HUES48 (cell line): ENCODE measurements around the gene LOXL1.

Experiments
- H3K27ac ChIP-seq: one replicate; pipeline ENCODE4 v1.7.0; 2013; ENCODE audit warnings: low read depth, low read length, inconsistent platforms
- H3K27me3 ChIP-seq: 2 replicates; pipeline ENCODE4 v1.6.1; 2013; ENCODE audit warnings: mild to moderate bottlenecking, low read length; ENCODE audit not compliant: control insufficient read depth, insufficient read depth
- H3K36me3 ChIP-seq: 2 replicates; pipeline ENCODE4 v1.6.1; 2013; ENCODE audit warnings: low read length; ENCODE audit not compliant: control insufficient read depth, insufficient read depth
- H3K4me1 ChIP-seq: 2 replicates; pipeline ENCODE4 v1.6.1; 2013; ENCODE audit warnings: mild to moderate bottlenecking, low read length; ENCODE audit not compliant: control insufficient read depth, insufficient read depth
- H3K4me3 ChIP-seq: 2 replicates; pipeline ENCODE4 v1.5.1; 2013; ENCODE audit warnings: mild to moderate bottlenecking, low read depth, low read length
- H3K9ac ChIP-seq: 2 replicates; pipeline ENCODE4 v1.6.1; 2013; ENCODE audit warnings: mild to moderate bottlenecking, low read depth, low read length, moderate library complexity
- H3K9me3 ChIP-seq: 2 replicates; pipeline ENCODE4 v1.6.1; 2013; ENCODE audit warnings: low read length; ENCODE audit not compliant: control insufficient read depth, insufficient read depth

LOXL1 gene

DNA sequence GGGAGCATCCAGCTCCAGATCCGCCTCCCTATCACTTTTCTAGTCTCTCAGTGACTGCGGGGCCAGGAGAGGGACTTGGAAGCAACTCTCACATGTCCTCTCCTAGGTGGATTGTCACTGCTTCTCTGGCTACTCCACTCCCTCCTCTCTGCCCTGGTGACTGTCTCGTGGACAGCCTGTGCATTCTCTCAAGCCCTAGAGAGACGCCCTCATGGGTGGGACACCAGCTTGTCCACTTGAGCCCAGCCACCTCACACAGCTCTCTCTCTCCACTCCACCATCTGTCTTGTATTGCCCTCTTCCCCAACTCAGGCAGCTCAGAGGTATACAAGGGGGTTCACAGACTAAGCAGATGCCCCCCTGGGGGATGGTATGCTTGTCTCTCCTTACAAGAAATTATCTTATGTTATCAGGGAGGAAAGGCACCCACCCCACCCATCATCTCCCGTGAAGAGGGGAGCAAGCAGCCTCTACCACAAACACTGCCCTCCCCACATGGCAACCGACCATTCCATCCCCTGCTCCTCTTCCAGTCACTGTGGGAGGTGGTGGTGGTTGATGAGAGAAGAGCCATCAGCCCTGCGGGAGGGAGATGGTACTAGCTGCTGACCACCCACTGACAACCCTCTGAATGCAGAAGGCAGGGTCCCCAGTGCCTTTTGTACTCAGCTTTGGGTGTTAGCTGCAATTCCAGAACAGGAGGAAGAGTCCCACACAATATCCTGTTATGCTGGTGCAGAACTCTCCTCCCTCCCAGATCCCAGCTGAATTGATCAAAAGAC lies 15.5 kb upstream of the LOXL1 start:
- H3K9me3 ChIP-seq = no peaks in the 10 kb centered on the region
- H3K27me3 ChIP-seq = no peaks in the 10 kb centered on the region
- H3K36me3 ChIP-seq = no peaks in the 10 kb centered on the region
- H3K9ac ChIP-seq = no peak overlapping the region
- H3K27ac ChIP-seq = no peak overlapping the region
- peaks cover 6% of the 10 kb centered on the region; the same call in 1 of the 2 replicates for H3K4me1 ChIP-seq
- H3K4me3 ChIP-seq = no peak overlapping the region

DNA sequence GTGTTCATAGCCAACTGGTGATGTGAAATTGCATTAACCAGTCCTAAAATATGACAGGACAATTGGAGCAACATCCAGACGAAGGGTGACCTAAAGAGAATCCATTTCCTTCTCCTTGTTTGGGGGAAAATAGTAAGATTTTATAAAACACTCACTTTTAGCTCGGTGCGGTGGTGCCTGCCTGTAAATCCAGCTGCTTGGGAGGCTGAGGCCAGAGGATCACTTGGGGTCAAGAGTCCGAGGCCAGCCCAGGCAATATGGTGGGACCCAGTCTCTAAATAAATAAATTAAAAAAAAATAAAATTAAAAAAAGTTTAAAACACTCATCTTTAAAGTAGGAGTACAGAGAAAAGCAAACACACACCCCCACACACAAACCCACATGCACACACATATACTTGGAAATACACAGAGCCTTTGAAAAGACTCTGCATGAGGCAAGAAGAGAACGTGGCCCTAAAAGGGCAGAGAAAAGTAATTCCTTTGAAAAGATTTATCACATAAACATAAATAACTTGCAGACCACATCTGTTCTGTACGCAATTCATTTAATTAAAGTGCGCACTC lies 14.1 kb upstream of the LOXL1 start:
- no peak overlapping the region for H3K9ac ChIP-seq
- H3K4me1 ChIP-seq = peaks cover 6% of the 10 kb centered on the region; the same call in 1 of the 2 replicates
- no peak overlapping the region for H3K27ac ChIP-seq
- no peak overlapping the region for H3K4me3 ChIP-seq
- no peaks in the 10 kb centered on the region for H3K9me3 ChIP-seq
- H3K27me3 ChIP-seq = no peaks in the 10 kb centered on the region
- no peaks in the 10 kb centered on the region for H3K36me3 ChIP-seq

DNA sequence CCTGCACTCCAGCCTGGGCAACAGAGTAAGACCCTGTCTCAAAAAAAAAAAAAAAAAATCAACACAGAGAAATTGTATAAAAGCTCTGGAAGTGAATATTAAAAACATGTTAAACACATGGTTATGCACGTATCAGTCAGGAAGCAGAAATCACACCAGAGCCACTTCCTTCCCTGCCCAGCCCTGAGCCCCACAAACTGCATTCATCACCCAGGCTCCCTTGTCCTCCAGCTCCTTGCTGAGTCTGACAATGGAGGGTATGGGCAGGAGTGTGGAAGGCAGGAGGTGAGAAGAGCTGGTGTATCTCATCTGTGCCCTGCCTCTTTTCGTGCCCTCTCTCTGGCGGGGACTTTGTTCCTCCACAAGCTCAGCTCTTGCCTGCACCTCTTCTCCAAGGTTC lies 12.1 kb upstream of the LOXL1 start:
- Histone ChIP-seq H3K9ac (no peak overlapping the region), H3K36me3 (no peaks in the 10 kb centered on the region; the same call in none of the 2 replicates), H3K27ac (no peak overlapping the region), H3K4me1 (peaks cover 6% of the 10 kb centered on the region; the same call in 1 of the 2 replicates), H3K4me3 (no peak overlapping the region), H3K9me3 (no peaks in the 10 kb centered on the region), H3K27me3 (no peaks in the 10 kb centered on the region)

DNA sequence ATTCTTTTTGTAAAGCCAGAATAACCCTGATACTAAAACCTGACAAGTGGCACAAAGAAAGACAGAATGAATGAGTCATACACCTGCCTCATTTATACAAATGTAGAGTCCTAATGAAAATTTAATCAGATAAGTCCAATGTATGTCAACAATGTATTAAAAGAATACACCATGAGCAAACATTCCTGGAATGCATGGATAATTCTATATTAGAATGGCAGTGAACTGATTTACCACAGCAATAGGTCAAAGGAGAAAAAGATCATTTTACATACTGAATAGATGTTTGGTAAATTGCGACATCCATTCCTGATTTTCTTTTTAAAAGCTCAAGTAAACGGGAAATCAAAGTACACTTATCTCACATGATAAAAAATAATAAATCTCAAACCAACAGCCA lies 11.2 kb upstream of the LOXL1 start:
- no peaks in the 10 kb centered on the region for H3K9me3 ChIP-seq
- no peak overlapping the region for H3K9ac ChIP-seq
- no peaks in the 10 kb centered on the region for H3K27me3 ChIP-seq
- H3K36me3 ChIP-seq = no peaks in the 10 kb centered on the region; the same call in none of the 2 replicates
- H3K4me3 ChIP-seq = no peak overlapping the region
- H3K27ac ChIP-seq = no peak overlapping the region
- H3K4me1 ChIP-seq = peaks cover 6% of the 10 kb centered on the region; the same call in 1 of the 2 replicates

DNA sequence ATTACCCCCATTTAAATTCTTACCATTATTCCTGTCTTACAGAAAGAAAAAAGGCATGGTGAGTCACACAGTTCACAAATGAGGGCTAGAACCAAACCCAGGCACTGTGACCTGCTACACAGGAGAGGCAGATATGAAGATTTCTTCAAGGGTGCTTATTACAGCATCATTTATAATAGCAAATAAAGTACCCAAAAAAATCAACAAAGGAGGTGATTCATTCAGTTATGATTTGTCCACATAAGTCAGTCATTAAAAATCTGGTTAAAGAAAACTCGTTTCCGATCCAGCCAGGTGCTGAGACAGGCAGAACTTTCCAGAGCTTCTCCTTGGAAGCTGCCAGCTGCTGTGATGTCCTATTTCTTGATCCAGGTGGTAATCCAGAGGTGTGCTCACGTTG lies 7.5 kb upstream of the LOXL1 start:
- H3K27ac ChIP-seq = no peak overlapping the region
- H3K9me3 ChIP-seq = no peaks in the 10 kb centered on the region
- 0 out of 2 replicates have a peak, but pooled peaks cover 6% of the 10 kb centered on the region for H3K27me3 ChIP-seq
- H3K4me1 ChIP-seq = peaks cover 24% of the 10 kb centered on the region
- H3K4me3 ChIP-seq = no peak overlapping the region
- no peak overlapping the region for H3K9ac ChIP-seq
- H3K36me3 ChIP-seq = no peaks in the 10 kb centered on the region; the same call in none of the 2 replicates

DNA sequence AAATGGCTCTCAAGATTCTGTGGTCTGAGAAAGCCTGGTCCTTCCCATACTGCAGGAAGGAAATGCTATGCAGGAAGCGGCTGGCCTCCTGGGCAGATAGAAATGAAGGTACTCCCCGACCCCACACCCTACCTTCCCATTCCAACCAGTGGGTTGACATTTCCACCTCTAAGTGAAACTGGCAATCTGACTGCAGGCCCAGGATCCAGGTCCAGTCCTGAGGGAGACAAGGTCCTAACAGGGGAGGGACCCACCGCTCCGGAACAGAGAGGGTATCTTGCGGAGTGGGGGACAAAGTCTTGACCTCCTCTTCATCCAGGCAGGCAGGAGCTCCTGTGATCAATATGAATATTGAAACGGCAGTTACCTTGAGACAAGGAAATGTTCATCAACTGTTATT lies 6.6 kb upstream of the LOXL1 start:
- Histone ChIP-seq H3K27me3 (0 out of 2 replicates have a peak, but pooled peaks cover 6% of the 10 kb centered on the region), H3K4me3 (no peak overlapping the region), H3K9ac (no peak overlapping the region), H3K4me1 (peaks cover 33% of the 10 kb centered on the region), H3K9me3 (no peaks in the 10 kb centered on the region), H3K36me3 (no peaks in the 10 kb centered on the region; the same call in none of the 2 replicates), H3K27ac (no peak overlapping the region)

DNA sequence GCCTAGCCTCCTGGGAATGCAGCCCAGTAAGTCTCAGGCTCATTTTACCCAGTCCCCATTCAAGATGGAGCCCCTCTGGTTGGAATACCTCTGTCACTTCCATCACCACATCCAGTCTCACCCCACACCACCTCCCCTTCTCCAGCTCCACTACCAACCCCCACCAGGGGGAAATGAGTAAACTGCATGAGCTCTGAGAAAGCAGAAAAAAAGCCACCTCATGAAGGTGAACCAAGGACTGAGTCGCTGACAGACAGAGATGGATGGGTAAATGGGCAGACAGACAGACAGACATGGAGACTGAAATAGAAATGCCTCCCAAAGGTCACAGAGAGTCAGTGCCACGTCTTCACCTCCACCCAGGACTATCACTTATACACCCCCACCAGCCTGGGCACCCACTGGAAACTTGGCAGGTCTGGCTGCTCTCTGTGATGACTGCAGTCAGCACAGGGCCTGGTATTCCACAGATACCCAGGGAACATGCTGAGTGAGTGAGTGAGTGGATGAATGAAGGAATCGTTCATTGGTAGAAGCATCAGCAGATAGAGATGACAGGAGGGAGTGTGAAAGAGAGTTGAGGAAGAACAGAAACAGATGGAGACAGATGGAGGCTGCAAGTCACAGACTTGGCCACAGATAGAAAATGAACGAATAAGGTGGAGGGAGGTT lies 4.9 kb upstream of the LOXL1 start:
- H3K9ac ChIP-seq = no peak overlapping the region
- H3K36me3 ChIP-seq = no peaks in the 10 kb centered on the region; the same call in none of the 2 replicates
- H3K4me3 ChIP-seq = no peak overlapping the region
- peaks cover 47% of the 10 kb centered on the region for H3K4me1 ChIP-seq
- no peaks in the 10 kb centered on the region for H3K9me3 ChIP-seq
- H3K27me3 ChIP-seq = 0 out of 2 replicates have a peak, but pooled peaks cover 11% of the 10 kb centered on the region
- no peak overlapping the region for H3K27ac ChIP-seq

DNA sequence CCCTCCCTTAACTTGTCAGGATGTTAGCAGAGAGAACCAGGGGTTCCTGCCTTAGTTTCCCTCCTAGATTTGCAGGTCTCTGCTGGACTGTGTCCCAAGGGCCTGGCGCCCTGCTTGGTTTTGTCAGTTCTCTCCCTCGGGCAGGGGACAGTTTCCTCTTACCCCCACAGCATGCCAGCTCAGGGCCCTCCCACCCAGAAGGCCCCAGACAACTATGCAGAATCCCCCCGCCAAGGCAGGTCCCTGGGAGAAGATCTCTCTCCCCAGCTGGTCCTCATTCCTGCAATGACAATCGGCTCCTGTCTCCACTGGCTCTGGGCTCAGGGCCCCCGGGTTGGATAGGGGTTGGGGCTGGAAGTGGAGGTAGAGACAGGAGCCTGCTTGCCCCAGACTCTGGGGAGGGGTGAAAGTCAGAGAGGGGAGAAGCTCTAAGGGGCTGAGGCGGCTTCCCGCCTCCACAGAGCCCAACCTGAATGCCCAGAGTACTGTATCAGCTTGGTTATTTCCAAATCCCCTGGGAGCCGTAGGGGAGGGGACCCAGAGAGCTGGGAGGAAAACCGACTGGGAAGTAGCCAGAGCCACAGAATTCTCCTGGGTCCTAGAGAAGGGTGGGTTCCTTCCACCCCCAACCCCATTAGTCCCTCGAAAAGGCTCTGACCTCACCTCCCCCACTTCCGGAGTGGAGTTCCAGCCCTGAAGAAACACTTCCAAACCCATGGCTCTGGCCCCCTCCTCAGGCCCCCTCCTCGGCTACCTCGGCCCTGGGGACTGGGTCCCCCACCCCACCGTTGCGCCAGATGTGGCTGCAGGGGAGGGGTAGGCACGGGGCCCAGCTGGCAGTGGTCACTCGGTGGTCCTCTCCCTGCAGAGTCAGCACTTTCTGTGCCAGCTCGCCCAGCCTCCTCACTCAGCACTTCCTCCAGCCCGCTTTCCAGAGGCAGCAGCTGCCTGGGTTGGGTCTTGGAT lies 3.8 kb upstream of the LOXL1 start:
- peak overlapping the region; percentile 76 for H3K27ac ChIP-seq
- H3K9me3 ChIP-seq = no peaks in the 10 kb centered on the region
- H3K9ac ChIP-seq = no peak overlapping the region
- H3K4me1 ChIP-seq = peaks cover 47% of the 10 kb centered on the region
- H3K27me3 ChIP-seq = 0 out of 2 replicates have a peak, but pooled peaks cover 11% of the 10 kb centered on the region
- H3K4me3 ChIP-seq = peak overlapping the region; percentile 31; the same call in 1 of the 2 replicates
- no peaks in the 10 kb centered on the region; the same call in none of the 2 replicates for H3K36me3 ChIP-seq

DNA sequence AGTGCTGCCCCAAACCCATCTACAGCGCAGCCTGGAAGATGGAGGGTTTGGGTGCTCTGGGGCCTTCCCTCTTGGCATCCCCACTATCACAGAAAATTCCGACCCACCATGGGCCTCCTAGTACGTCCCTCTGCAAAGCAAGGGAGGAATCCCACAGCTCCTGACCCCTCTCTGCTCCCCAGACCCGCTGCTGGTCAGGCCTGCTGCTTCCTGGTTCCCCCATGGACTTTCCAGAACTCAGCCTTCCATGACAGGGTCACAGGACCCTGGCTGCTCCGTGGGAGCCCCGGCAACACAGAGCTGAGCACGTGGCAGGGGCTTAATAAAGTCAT lies 3.1 kb upstream of the LOXL1 start:
- H3K27ac ChIP-seq = no peak overlapping the region

DNA sequence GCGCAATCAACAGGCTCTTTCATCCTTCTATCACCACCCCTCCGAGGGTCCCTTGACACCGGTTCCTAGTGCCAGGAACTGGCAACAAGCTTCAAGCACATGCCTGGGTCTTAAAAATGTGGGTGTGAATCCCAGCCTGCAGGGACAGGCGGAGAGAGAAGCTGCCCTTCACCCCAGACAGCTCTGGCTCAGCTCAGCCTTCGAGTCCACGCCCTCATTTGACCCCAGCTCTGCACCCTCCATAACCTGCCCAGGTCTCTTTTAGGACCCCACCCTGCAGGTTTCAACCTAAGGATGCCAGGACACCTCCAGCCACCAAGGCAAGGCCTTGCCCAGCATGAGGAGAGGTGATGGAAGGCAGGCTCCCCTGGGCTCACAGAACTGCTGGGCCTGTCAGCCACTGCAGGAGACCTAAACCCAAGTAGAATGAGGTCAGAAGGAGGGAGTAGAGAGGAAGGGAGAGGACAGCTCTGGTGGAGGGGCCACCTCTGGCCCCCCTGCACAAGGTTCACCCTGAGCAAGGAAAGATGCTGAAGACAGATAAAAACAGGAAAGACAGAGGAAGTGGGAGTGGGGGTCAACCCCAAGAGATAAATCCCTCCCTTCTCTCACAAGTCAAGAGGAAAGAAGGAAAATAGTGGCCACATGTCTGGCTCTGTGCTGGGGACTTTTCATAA lies 2.6 kb upstream of the LOXL1 start:
- no peak overlapping the region for H3K27ac ChIP-seq
- peaks cover 50% of the 10 kb centered on the region for H3K4me1 ChIP-seq
- 0 out of 2 replicates have a peak, but pooled peaks cover 11% of the 10 kb centered on the region for H3K27me3 ChIP-seq
- no peaks in the 10 kb centered on the region; the same call in 1 of the 2 replicates for H3K36me3 ChIP-seq
- no peaks in the 10 kb centered on the region for H3K9me3 ChIP-seq
- H3K9ac ChIP-seq = no peak overlapping the region
- H3K4me3 ChIP-seq = no peak overlapping the region

More for the DNA sequence above, 3.1 kb upstream of the LOXL1 start:
- 0 out of 2 replicates have a peak, but pooled peaks cover 11% of the 10 kb centered on the region for H3K27me3 ChIP-seq
- H3K9me3 ChIP-seq = no peaks in the 10 kb centered on the region
- no peak overlapping the region for H3K9ac ChIP-seq
- H3K36me3 ChIP-seq = no peaks in the 10 kb centered on the region; the same call in none of the 2 replicates
- peak overlapping the region; percentile 31; the same call in 1 of the 2 replicates for H3K4me3 ChIP-seq
- peaks cover 49% of the 10 kb centered on the region for H3K4me1 ChIP-seq
